Keratinocyte (primary cell): ENCODE measurements around the gene ZFPL1. TPM values are rescaled to one million over a fixed set of nuclear protein-coding genes. Genes with fewer than 3 reads are reported as not detected.

Experiments used
- DNase-seq: peaks from one replicate; pipeline ENCODE4 v3.0.0-alpha.2; 2011; ENCODE audit warnings: low read depth, missing footprints, low spot score
- FAIRE-seq: peaks from 2 replicates; lab custom pipeline; 2011; peaks lifted over from hg19 to GRCh38; lab: Jason Lieb, UNC
- H2AFZ ChIP-seq: 2 replicates; pipeline ENCODE4 v1.6.0; 2012; ENCODE audit warnings: low read length, control low read depth, inconsistent platforms; ENCODE audit not compliant: control insufficient read depth
- H3K27ac ChIP-seq: 2 replicates; pipeline ENCODE4 v1.5.1; 2011; ENCODE audit warnings: low read length; ENCODE audit not compliant: control insufficient read depth, insufficient read depth
- H3K27me3 ChIP-seq: 3 replicates; pipeline ENCODE4 v1.6.0; 2011; ENCODE audit warnings: low read length; ENCODE audit not compliant: control insufficient read depth, insufficient read depth; ENCODE audit errors: extremely low read depth
- H3K36me3 ChIP-seq, 2 experiments: 2 replicates in 1 of 2; 3 replicates in 1 of 2; pipeline ENCODE4 v1.5.1; 2011; ENCODE audit warnings: low read length in 2 of 2, mild to moderate bottlenecking in 1 of 2; ENCODE audit not compliant: control insufficient read depth in 2 of 2, insufficient read depth in 2 of 2; ENCODE audit errors: extremely low read depth in 1 of 2
- H3K4me1 ChIP-seq: 3 replicates; pipeline ENCODE4 v1.5.1; 2011; ENCODE audit warnings: low read length; ENCODE audit not compliant: control insufficient read depth, insufficient read depth; ENCODE audit errors: extremely low read depth
- H3K4me2 ChIP-seq: 3 replicates; pipeline ENCODE4 v1.6.0; 2011; ENCODE audit warnings: low read depth, low read length; ENCODE audit not compliant: control insufficient read depth, insufficient read depth; ENCODE audit errors: extremely low read depth
- H3K4me3 ChIP-seq, 3 experiments: fragments of 200-600 bp in 1 of 3; sonication (generic) in 1 of 3; 2 replicates in 2 of 3; 3 replicates in 1 of 3; pipeline ENCODE4 v1.5.1; 2011 to 2016; ENCODE audit warnings: low read length in 3 of 3, mild to moderate bottlenecking in 3 of 3, control low read depth in 2 of 3, inconsistent platforms in 1 of 3, low read depth in 1 of 3, mixed read lengths in 1 of 3, mixed run types in 1 of 3, moderate library complexity in 1 of 3; ENCODE audit not compliant: control insufficient read depth in 2 of 3, insufficient read depth in 2 of 3; ENCODE audit errors: extremely low read depth in 1 of 3
- H3K79me2 ChIP-seq: 2 replicates; pipeline ENCODE4 v1.6.0; 2012; ENCODE audit warnings: low read length; ENCODE audit not compliant: control insufficient read depth, insufficient read depth
- H3K9ac ChIP-seq: 3 replicates; pipeline ENCODE4 v1.6.0; 2011; ENCODE audit warnings: low read length; ENCODE audit not compliant: control insufficient read depth, insufficient read depth; ENCODE audit errors: extremely low read depth
- H3K9me1 ChIP-seq: 3 replicates; pipeline ENCODE4 v1.6.0; 2011; ENCODE audit warnings: low read length; ENCODE audit not compliant: control insufficient read depth, insufficient read depth; ENCODE audit errors: extremely low read depth
- H3K9me3 ChIP-seq: 2 replicates; pipeline ENCODE4 v1.5.1; 2012; ENCODE audit warnings: low read depth, low read length; ENCODE audit not compliant: control insufficient read depth
- H4K20me1 ChIP-seq: 3 replicates; pipeline ENCODE4 v1.6.0; 2011; ENCODE audit warnings: low read length; ENCODE audit not compliant: control insufficient read depth, insufficient read depth; ENCODE audit errors: extremely low read depth
- CTCF ChIP-seq, 3 experiments: IDR thresholded peaks in 1 of 3; conservative IDR thresholded peaks in 1 of 3; optimal IDR thresholded peaks in 1 of 3; 2 replicates in 2 of 3; 3 replicates in 1 of 3; pipeline versions ENCODE3 to v1.5.1; 2011; ENCODE audit warnings: low read length in 3 of 3, mild to moderate bottlenecking in 3 of 3, moderate library complexity in 2 of 3, control low read depth in 1 of 3, inconsistent platforms in 1 of 3; ENCODE audit not compliant: insufficient read depth in 2 of 3; ENCODE audit errors: extremely low read depth in 1 of 3
- EZH2 ChIP-seq: IDR thresholded peaks from one replicate; pipeline ENCODE4 v1.6.1; 2012; ENCODE audit warnings: inconsistent platforms, mild to moderate bottlenecking, low read length, moderate library complexity
- dilution Hi-C: fragments of 300-500 bp; cut with MboI; formaldehyde crosslinking; loops from one replicate; pipeline ENCODE4 v1.7.0; 2020; ENCODE audit warnings: low sequenced_read_pairs; ENCODE audit not compliant: extremely low pct_ligation_motif_present
- polyA plus RNA-seq, 5 experiments: library from polyadenylated mRNA; depleted of rRNA in 3 of 5; stranded (reverse) in 3 of 5; stranded (forward) in 1 of 5; unstranded in 1 of 5; fragments of >200 nt; gene quantifications; 1 replicate in 1 of 5; 2 replicates in 3 of 5; 3 replicates in 1 of 5; pipeline versions ENCODE4 v1.2.1 to v1.2.3, GENCODE V29; 2011 to 2012; ENCODE audit warnings: missing spikeins in 2 of 5, low read depth in 1 of 5, low replicate concordance in 1 of 5

Gene ZFPL1
- polyA plus RNA-seq, 1 donor (not counting 4 experiments of a cell fraction or from before 2014, with no cell fraction given) = 15.0 TPM

GRCh38 chr11:65130631-65131416 lies 46.8 kb downstream of the ZFPL1 start:
- H3K9ac ChIP-seq = no peak overlapping the region
- H2AFZ ChIP-seq = no peak overlapping the region
- H3K4me3 ChIP-seq = no peak overlapping the region
- H3K79me2 ChIP-seq = peaks cover 32% of the 10 kb centered on the region
- DNase-seq = no peak
- peaks cover 8% of the 10 kb centered on the region for H4K20me1 ChIP-seq
- H3K4me1 ChIP-seq = peaks cover 20% of the 10 kb centered on the region
- no peaks in the 10 kb centered on the region for H3K9me3 ChIP-seq
- TF ChIP-seq EZH2 (no peak), CTCF (optimal IDR thresholded peaks at IDR 0.05 in 1 of 3, IDR thresholded peaks at IDR 0.05 in 1 of 3, conservative IDR thresholded peaks at IDR 0.05 in 1 of 3; ENCODE audit: extremely low read depth in 1 of 3, insufficient read depth in 2 of 3, low read length in 3 of 3) (no peak)
- peaks cover 45 to 52% of the 10 kb centered on the region in 2 experiments for H3K36me3 ChIP-seq
- no peaks in the 10 kb centered on the region for H3K27me3 ChIP-seq
- no peak for FAIRE-seq
- dilution Hi-C loops = no loop called here
- no peak overlapping the region for H3K4me2 ChIP-seq
- no peak overlapping the region for H3K27ac ChIP-seq
- H3K9me1 ChIP-seq = no peaks in the 10 kb centered on the region

GRCh38 chr11:65131417-65131776 lies 47.4 kb downstream of the ZFPL1 start:
- DNase-seq (no peak), FAIRE-seq (no peak)
- H3K4me1 ChIP-seq = peaks cover 20% of the 10 kb centered on the region
- no peak overlapping the region for H3K27ac ChIP-seq
- no peaks in the 10 kb centered on the region for H3K27me3 ChIP-seq
- H3K9me1 ChIP-seq = no peaks in the 10 kb centered on the region
- no peaks in the 10 kb centered on the region for H3K9me3 ChIP-seq
- no peak overlapping the region for H3K9ac ChIP-seq
- dilution Hi-C loops = no loop called here
- TF ChIP-seq EZH2 (no peak), CTCF (optimal IDR thresholded peaks at IDR 0.05 in 1 of 3, IDR thresholded peaks at IDR 0.05 in 1 of 3, conservative IDR thresholded peaks at IDR 0.05 in 1 of 3; ENCODE audit: extremely low read depth in 1 of 3, insufficient read depth in 2 of 3, low read length in 3 of 3) (no peak)
- no peak overlapping the region for H3K4me3 ChIP-seq
- no peak overlapping the region for H3K4me2 ChIP-seq
- H3K36me3 ChIP-seq = peaks cover 42 to 49% of the 10 kb centered on the region in 2 experiments
- H2AFZ ChIP-seq = no peak overlapping the region
- H4K20me1 ChIP-seq = peaks cover 8% of the 10 kb centered on the region
- H3K79me2 ChIP-seq = peaks cover 32% of the 10 kb centered on the region
